Left ventricle myocardium inferior (tissue), 1 donor: ENCODE data around the gene NFIA. TPM values are rescaled to one million over a fixed set of nuclear protein-coding genes. Genes with fewer than 3 reads are reported as not detected.

Source experiments
- DNase-seq: peaks from one replicate; pipeline ENCODE4 v3.0.0-alpha.2; 2020
- H3K27ac ChIP-seq: fragments of 200-600 bp; replicated peaks from 2 replicates; pipeline ENCODE4 v1.8.0; 2021
- H3K27me3 ChIP-seq: fragments of 200-600 bp; 2 replicates; pipeline ENCODE4 v1.8.0; 2021; ENCODE audit warnings: low read depth
- H3K36me3 ChIP-seq: fragments of 200-600 bp; 2 replicates; pipeline ENCODE4 v1.8.0; 2021
- H3K4me1 ChIP-seq: fragments of 200-600 bp; 2 replicates; pipeline ENCODE4 v1.8.0; 2021
- H3K4me3 ChIP-seq: fragments of 200-600 bp; 2 replicates; pipeline ENCODE4 v1.8.0; 2021; ENCODE audit warnings: mild to moderate bottlenecking, moderate library complexity
- H3K9me3 ChIP-seq: fragments of 200-600 bp; replicated peaks from 2 replicates; pipeline ENCODE4 v1.8.0; 2021
- intact Hi-C: fragments of 100-400 bp; cut with micrococcal nuclease; formaldehyde crosslinking; loops from one replicate; pipeline ENCODE4 v1.11.0; 2022
- total RNA-seq: library from RNA; stranded (reverse); fragmentation: NEBNext Ultra II Directional; extraction: Animal tissue kit (Norgen Biotek cat#: 25700); gene quantifications from one replicate; pipeline ENCODE4 v1.2.1, GENCODE V29; 2021
- TF ChIP-seq, protein P1 (sequence below): fragments of 200-600 bp; IDR thresholded peaks from 2 replicates; pipeline ENCODE4 v1.8.0; 2021; ENCODE audit warnings: antibody characterized with exemption, mild to moderate bottlenecking, borderline replicate concordance
- donor health status: DM: no; HTN: yes; CAD: no; lungs with severe emphysema.

NFIA gene
- total RNA-seq, 1 donor from 2014 or later, result 90.2 TPM

DNA sequence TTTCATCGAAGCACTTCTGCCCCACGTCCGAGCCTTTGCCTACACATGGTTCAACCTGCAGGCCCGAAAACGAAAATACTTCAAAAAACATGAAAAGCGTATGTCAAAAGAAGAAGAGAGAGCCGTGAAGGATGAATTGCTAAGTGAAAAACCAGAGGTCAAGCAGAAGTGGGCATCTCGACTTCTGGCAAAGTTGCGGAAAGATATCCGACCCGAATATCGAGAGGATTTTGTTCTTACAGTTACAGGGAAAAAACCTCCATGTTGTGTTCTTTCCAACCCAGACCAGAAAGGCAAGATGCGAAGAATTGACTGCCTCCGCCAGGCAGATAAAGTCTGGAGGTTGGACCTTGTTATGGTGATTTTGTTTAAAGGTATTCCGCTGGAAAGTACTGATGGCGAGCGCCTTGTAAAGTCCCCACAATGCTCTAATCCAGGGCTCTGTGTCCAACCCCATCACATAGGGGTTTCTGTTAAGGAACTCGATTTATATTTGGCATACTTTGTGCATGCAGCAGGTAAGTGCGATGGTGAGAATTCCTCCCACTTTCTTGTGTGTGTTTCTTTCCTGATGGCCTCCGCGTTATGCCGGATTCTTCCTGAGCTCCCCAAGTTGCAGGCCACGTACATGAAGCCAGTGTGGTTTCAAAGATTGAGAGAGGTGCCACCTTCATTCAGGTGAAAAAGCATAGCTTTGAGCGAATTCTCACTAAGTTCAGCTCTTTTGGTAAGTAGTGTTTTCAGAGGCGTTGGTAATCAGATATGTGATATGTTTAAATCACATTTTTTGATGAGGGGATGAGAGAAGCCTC, 6.0 kb downstream of the NFIA start:
- no peak for DNase-seq
- peaks cover 94% of the 10 kb centered on the region for H3K4me1 ChIP-seq
- no peaks in the 10 kb centered on the region for H3K9me3 ChIP-seq
- H3K27ac ChIP-seq, result peak overlapping the region; percentile 98
- intact Hi-C loops, result loop anchor here (10.0 kb wide), 1 partner anchor 246 kb away; no protein-coding TSS in a partner anchor
- peak overlapping the region; percentile 88 for H3K4me3 ChIP-seq
- H3K27me3 ChIP-seq, result no peaks in the 10 kb centered on the region
- TF ChIP-seq, protein P1, sequence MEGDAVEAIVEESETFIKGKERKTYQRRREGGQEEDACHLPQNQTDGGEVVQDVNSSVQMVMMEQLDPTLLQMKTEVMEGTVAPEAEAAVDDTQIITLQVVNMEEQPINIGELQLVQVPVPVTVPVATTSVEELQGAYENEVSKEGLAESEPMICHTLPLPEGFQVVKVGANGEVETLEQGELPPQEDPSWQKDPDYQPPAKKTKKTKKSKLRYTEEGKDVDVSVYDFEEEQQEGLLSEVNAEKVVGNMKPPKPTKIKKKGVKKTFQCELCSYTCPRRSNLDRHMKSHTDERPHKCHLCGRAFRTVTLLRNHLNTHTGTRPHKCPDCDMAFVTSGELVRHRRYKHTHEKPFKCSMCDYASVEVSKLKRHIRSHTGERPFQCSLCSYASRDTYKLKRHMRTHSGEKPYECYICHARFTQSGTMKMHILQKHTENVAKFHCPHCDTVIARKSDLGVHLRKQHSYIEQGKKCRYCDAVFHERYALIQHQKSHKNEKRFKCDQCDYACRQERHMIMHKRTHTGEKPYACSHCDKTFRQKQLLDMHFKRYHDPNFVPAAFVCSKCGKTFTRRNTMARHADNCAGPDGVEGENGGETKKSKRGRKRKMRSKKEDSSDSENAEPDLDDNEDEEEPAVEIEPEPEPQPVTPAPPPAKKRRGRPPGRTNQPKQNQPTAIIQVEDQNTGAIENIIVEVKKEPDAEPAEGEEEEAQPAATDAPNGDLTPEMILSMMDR, result no peak
- peaks cover 15% of the 10 kb centered on the region for H3K36me3 ChIP-seq

DNA sequence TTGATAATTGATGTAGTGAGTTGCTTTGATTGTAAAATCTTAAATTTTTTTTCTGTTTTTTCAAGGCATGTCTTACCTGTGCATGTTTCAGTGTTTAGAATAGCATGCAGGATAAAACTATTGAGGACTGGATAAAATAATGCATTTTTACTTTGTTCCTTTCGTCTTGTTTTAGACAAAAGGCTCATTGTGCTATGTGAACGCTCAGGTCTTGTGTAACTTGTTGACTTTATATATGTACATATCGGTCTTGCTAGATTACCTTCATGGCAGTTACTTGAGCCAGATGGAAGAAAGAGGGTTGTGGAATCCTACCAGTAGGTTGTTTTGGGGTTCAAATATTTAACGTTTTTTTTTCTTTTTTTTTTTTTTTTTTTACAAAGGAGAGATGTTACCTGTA, 7.0 kb downstream of the NFIA start:
- intact Hi-C loops, result loop anchor here (10.0 kb wide), 1 partner anchor 245 kb away; no protein-coding TSS in a partner anchor
- H3K36me3 ChIP-seq, result peaks cover 15% of the 10 kb centered on the region
- peak overlapping the region; percentile 98 for H3K27ac ChIP-seq
- no peaks in the 10 kb centered on the region for H3K27me3 ChIP-seq
- H3K4me1 ChIP-seq, result peaks cover 100% of the 10 kb centered on the region
- no peak for DNase-seq
- H3K9me3 ChIP-seq, result no peaks in the 10 kb centered on the region
- H3K4me3 ChIP-seq, result peak overlapping the region; percentile 25
- TF ChIP-seq, protein P1, result no peak

DNA sequence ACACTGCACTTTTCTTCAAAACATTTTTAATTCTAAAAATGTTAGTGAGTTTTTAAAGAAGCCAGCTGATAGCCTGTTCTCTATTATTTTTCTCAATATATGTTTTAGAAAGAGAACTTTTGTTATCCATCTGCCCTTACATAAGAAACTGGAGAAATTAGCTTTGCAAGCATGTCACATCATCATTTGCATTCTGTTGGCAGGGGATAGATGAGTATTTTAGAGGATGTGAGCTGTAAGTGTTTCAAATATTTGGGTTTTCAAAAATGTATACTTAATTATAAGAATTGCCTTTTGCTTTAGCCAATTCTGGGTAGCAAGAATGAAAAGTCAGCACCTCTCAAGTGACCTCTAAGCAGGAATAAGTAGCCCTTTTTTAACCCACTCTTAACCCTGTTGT, 7.4 kb downstream of the NFIA start:
- Histone ChIP-seq H3K4me3 (no peak overlapping the region), H3K27ac (peak overlapping the region; percentile 98), H3K9me3 (no peaks in the 10 kb centered on the region), H3K27me3 (no peaks in the 10 kb centered on the region), H3K36me3 (peaks cover 15% of the 10 kb centered on the region), H3K4me1 (peaks cover 100% of the 10 kb centered on the region)
- DNase-seq, result no peak
- intact Hi-C loops, result loop anchor here (10.0 kb wide), 1 partner anchor 245 kb away; no protein-coding TSS in a partner anchor
- TF ChIP-seq, protein P1, result no peak

DNA sequence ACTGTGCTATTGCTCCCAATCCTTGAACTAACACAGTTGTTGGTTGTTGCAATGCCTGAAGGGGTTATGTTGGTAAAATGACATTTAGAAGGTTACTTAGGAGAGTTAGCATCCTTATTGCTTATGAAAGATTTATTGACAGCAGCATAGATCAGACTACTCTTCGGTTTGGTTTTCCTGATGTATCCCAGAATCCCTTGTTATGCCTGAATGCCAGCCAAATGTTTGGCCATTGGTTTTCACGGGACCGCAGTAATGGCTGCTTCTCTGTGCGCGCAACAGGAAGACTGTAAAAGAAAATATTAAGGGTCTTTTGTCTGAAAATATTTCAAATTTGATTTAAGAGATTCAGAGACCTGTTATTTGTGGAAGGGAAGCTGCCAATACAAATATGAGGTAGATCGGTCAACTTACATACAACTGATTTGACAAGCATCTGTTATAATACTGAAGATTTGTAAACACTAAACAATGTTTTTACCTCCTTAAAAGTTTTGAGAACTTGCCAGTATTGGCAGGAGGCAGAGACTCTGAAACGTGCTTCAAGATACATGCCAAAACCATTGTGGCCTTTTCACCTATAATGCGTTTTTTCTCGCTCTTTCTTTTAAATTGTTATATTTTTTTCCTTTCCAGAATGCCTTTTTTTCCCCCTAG, 8.3 kb downstream of the NFIA start:
- TF ChIP-seq, protein P1, result no peak
- no peaks in the 10 kb centered on the region for H3K9me3 ChIP-seq
- intact Hi-C loops, result no loop called here
- H3K27me3 ChIP-seq, result no peaks in the 10 kb centered on the region
- H3K4me1 ChIP-seq, result peaks cover 100% of the 10 kb centered on the region
- H3K27ac ChIP-seq, result peak overlapping the region; percentile 98
- peaks cover 15% of the 10 kb centered on the region for H3K36me3 ChIP-seq
- DNase-seq, result no peak
- peak overlapping the region; percentile 32 for H3K4me3 ChIP-seq

DNA sequence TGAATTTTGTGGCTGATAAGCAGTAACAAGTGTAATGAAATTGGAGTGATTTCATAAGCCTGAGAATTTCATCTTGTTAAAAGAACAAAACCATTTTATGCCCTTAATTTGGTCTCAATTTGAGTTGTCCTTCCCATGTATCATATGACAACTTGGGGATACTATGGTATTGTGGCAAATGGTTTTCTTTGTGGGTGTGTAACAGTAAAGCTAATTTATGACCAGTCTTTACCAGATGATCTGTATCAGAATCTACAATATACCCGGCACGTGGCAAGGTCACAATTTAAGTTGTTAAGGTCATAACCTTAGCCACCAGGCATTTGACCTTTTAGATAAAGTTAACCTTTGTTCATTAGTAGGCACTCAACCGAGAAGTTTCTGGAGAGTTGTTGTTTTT, 9.1 kb downstream of the NFIA start:
- no peaks in the 10 kb centered on the region for H3K27me3 ChIP-seq
- peaks cover 99% of the 10 kb centered on the region for H3K4me1 ChIP-seq
- H3K9me3 ChIP-seq, result no peaks in the 10 kb centered on the region
- no peak for DNase-seq
- H3K36me3 ChIP-seq, result peaks cover 15% of the 10 kb centered on the region
- peak overlapping the region; percentile 32 for H3K4me3 ChIP-seq
- H3K27ac ChIP-seq, result peak overlapping the region; percentile 98
- intact Hi-C loops, result no loop called here
- TF ChIP-seq, protein P1, result no peak
